Tibial nerve (tissue), 4 donors: ENCODE data around the gene MEIOC.

Experiments used
- EP300 ChIP-seq, 2 donors: sonication (generic); formaldehyde crosslinking; IDR thresholded peaks; one replicate each; pipeline ENCODE4 v1.6.1; 2017; ENCODE audit warnings: antibody characterized with exemption in 2 of 2, mild to moderate bottlenecking in 1 of 2
- POLR2A ChIP-seq, 2 donors: fragments of 450-650 bp; IDR thresholded peaks; one replicate each; pipeline ENCODE4 v1.6.1; 2017; ENCODE audit warnings: antibody characterized with exemption in 2 of 2, mild to moderate bottlenecking in 2 of 2, moderate library complexity in 2 of 2
- TF ChIP-seq, protein P1 (sequence below), 5 experiments: fragments of 200-600 bp in 3 of 5; fragments of 450-650 bp in 2 of 5; sonication (generic) in 3 of 5; IDR thresholded peaks; one replicate each; pipeline ENCODE4 v1.5.1; 2016 to 2019; ENCODE audit warnings: antibody characterized with exemption in 5 of 5, mild to moderate bottlenecking in 3 of 5, moderate library complexity in 2 of 5

DNA sequence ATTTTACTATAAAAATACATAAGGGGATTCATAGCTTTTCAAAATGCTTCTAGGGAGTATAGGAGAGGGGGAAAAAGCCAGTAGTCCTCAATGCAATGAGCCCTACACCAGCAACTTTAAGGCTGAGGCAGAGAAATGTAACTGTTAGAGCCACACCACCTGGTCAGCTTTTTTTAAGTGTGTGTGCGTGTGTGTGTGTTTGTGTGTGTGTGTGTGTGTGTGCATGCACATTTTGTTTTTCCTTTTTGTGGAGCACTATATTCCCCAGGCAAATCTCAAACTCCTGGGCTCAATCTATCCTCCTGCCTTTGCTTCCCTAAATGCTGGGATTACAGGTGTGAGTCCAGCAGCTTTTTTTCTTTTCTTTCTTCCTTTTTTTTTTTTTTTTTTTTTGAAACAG is 2.3 kb upstream of the MEIOC start:
- TF ChIP-seq EP300 (IDR thresholded peaks at IDR 0.05) (no peak), POLR2A (IDR thresholded peaks at IDR 0.05) (no peak)
- TF ChIP-seq, protein P1, sequence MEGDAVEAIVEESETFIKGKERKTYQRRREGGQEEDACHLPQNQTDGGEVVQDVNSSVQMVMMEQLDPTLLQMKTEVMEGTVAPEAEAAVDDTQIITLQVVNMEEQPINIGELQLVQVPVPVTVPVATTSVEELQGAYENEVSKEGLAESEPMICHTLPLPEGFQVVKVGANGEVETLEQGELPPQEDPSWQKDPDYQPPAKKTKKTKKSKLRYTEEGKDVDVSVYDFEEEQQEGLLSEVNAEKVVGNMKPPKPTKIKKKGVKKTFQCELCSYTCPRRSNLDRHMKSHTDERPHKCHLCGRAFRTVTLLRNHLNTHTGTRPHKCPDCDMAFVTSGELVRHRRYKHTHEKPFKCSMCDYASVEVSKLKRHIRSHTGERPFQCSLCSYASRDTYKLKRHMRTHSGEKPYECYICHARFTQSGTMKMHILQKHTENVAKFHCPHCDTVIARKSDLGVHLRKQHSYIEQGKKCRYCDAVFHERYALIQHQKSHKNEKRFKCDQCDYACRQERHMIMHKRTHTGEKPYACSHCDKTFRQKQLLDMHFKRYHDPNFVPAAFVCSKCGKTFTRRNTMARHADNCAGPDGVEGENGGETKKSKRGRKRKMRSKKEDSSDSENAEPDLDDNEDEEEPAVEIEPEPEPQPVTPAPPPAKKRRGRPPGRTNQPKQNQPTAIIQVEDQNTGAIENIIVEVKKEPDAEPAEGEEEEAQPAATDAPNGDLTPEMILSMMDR (IDR thresholded peaks at IDR 0.05), result no peak
